ENCODE results near the gene MYCBP.

GRCh38 chr1:38885092-38885491, 11.9 kb upstream of the MYCBP start:
- TF ChIP-seq CTCF (IDR thresholded peaks at IDR 0.05) (no peak), POLR2A (IDR thresholded peaks at IDR 0.05; ENCODE audit: low read depth) (no peak)
